22Rv1 (cell line): ENCODE data around the gene SCFD2.

Experiments
- ZFX ChIP-seq: fragments of 450-650 bp; IDR thresholded peaks from 2 replicates; pipeline ENCODE4 v1.6.1; 2017; ENCODE audit warnings: antibody characterized with exemption, borderline replicate concordance
- TF ChIP-seq, protein P1 (sequence below): fragments of 450-650 bp; IDR thresholded peaks from 2 replicates; pipeline ENCODE4 v1.5.1; 2017; ENCODE audit warnings: mild to moderate bottlenecking

DNA sequence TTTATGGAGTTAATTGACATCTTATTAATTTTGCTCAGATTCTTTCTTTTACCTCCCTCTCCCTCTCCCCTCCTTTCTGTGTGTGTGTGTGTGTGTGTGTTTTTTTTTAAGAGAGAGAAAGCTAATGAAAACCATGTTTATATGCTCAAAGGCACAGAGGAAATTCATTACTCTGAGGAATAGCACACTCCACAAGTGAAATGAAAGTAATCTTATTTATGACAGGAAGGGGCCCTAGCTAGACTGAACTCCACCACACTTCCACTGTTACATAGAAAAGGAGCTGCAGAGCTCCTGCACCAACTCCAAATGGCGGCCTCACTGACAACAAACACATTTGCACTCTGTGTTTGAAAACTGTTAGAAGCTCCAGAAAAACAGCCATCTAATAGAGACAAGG lies 353.1 kb downstream of the SCFD2 start:
- TF ChIP-seq, protein P1, sequence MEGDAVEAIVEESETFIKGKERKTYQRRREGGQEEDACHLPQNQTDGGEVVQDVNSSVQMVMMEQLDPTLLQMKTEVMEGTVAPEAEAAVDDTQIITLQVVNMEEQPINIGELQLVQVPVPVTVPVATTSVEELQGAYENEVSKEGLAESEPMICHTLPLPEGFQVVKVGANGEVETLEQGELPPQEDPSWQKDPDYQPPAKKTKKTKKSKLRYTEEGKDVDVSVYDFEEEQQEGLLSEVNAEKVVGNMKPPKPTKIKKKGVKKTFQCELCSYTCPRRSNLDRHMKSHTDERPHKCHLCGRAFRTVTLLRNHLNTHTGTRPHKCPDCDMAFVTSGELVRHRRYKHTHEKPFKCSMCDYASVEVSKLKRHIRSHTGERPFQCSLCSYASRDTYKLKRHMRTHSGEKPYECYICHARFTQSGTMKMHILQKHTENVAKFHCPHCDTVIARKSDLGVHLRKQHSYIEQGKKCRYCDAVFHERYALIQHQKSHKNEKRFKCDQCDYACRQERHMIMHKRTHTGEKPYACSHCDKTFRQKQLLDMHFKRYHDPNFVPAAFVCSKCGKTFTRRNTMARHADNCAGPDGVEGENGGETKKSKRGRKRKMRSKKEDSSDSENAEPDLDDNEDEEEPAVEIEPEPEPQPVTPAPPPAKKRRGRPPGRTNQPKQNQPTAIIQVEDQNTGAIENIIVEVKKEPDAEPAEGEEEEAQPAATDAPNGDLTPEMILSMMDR = no peak
- no peak for TF ChIP-seq ZFX
